Testis (tissue), 2 donors: ENCODE measurements around the gene PTGER1.

ENCODE experiments used
- CTCF ChIP-seq, 3 experiments: fragments of 450-650 bp in 2 of 3; fragments of 200-600 bp in 1 of 3; sonication (generic) in 1 of 3; IDR thresholded peaks; one replicate each; pipeline ENCODE4 v1.5.1; 2016 to 2019; ENCODE audit warnings: antibody characterized with exemption in 3 of 3, mild to moderate bottlenecking in 2 of 3, moderate library complexity in 1 of 3
- POLR2A ChIP-seq: fragments of 450-650 bp; IDR thresholded peaks from one replicate; pipeline ENCODE4 v1.6.1; 2017; ENCODE audit warnings: antibody characterized with exemption, mild to moderate bottlenecking, moderate library complexity

GRCh38 chr19:14476673-14477401 is 1.7 kb upstream of the PTGER1 start:
- no peak for TF ChIP-seq POLR2A
- no peak for TF ChIP-seq CTCF (IDR thresholded peaks at IDR 0.05)
